ENCODE data around the gene TPP1. TPM values are rescaled to one million over a fixed set of nuclear protein-coding genes. Genes with fewer than 3 reads are reported as not detected.

TPP1 gene
- total and polyA plus RNA-seq, 9 of the 15 experiments (the other 6 are each of a cell fraction or from before 2014, with no cell fraction given) = 7.5 to 75.8 (median 15.7) TPM

DNA sequence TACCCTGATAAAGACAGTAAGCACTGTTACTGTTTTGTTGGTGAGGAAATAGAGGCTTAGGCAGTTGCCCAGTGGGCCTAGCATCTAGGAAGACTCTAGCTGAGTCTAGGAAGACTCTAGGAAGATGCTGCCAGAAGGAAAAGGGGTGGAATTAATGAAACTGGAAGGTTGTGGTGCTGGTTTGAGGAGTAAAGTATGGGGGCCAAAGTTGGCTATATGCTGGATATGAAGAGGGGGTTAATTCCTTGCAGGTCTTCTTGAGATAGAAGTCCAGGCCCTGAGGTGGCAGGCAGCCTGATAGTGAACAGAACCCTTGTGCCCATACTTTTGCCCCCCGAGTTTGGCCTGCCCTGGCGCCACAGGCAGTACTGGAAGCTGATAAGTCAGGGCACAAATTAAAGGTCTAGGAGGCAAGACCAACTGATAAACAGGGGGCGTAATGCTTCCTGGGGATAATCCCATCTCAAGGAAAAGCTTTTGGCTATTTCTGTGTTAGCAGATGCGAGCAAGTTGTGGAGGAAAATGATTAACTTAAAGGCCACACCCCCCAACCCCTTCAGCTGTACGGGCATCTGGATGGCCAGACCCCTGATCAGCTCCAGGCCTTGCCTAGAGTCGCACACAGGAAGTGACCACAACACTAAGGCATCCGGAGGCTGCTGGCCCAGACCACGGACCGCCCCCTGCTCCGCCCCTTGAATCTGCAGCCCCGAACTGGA, 12.6 kb downstream of the TPP1 start (continued):
- TF ChIP-seq, protein P1, sequence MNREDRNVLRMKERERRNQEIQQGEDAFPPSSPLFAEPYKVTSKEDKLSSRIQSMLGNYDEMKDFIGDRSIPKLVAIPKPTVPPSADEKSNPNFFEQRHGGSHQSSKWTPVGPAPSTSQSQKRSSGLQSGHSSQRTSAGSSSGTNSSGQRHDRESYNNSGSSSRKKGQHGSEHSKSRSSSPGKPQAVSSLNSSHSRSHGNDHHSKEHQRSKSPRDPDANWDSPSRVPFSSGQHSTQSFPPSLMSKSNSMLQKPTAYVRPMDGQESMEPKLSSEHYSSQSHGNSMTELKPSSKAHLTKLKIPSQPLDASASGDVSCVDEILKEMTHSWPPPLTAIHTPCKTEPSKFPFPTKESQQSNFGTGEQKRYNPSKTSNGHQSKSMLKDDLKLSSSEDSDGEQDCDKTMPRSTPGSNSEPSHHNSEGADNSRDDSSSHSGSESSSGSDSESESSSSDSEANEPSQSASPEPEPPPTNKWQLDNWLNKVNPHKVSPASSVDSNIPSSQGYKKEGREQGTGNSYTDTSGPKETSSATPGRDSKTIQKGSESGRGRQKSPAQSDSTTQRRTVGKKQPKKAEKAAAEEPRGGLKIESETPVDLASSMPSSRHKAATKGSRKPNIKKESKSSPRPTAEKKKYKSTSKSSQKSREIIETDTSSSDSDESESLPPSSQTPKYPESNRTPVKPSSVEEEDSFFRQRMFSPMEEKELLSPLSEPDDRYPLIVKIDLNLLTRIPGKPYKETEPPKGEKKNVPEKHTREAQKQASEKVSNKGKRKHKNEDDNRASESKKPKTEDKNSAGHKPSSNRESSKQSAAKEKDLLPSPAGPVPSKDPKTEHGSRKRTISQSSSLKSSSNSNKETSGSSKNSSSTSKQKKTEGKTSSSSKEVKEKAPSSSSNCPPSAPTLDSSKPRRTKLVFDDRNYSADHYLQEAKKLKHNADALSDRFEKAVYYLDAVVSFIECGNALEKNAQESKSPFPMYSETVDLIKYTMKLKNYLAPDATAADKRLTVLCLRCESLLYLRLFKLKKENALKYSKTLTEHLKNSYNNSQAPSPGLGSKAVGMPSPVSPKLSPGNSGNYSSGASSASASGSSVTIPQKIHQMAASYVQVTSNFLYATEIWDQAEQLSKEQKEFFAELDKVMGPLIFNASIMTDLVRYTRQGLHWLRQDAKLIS (CRISPR knock-in tag; IDR thresholded peaks at IDR 0.05) = no peak
- TF ChIP-seq FOS (IDR thresholded peaks at IDR 0.05; ENCODE audit: extremely low read depth, insufficient read length) = no peak
- TF ChIP-seq ZNF589 (CRISPR knock-in tag; IDR thresholded peaks at IDR 0.05; ENCODE audit: low read depth) = peak; percentile 77; the same call in 1 of the 2 replicates
- 0 out of 4 replicates have a peak, but pooled peaks of 1 of the 2 experiments have one; percentile 27 for TF ChIP-seq KDM4B (IDR thresholded peaks at IDR 0.05; ENCODE audit: borderline replicate concordance in 2 of 2, low read depth in 1 of 2)
- TF ChIP-seq SMAD2 (IDR thresholded peaks at IDR 0.05; ENCODE audit: low read depth, low read length) = no peak
- TF ChIP-seq, protein P2, sequence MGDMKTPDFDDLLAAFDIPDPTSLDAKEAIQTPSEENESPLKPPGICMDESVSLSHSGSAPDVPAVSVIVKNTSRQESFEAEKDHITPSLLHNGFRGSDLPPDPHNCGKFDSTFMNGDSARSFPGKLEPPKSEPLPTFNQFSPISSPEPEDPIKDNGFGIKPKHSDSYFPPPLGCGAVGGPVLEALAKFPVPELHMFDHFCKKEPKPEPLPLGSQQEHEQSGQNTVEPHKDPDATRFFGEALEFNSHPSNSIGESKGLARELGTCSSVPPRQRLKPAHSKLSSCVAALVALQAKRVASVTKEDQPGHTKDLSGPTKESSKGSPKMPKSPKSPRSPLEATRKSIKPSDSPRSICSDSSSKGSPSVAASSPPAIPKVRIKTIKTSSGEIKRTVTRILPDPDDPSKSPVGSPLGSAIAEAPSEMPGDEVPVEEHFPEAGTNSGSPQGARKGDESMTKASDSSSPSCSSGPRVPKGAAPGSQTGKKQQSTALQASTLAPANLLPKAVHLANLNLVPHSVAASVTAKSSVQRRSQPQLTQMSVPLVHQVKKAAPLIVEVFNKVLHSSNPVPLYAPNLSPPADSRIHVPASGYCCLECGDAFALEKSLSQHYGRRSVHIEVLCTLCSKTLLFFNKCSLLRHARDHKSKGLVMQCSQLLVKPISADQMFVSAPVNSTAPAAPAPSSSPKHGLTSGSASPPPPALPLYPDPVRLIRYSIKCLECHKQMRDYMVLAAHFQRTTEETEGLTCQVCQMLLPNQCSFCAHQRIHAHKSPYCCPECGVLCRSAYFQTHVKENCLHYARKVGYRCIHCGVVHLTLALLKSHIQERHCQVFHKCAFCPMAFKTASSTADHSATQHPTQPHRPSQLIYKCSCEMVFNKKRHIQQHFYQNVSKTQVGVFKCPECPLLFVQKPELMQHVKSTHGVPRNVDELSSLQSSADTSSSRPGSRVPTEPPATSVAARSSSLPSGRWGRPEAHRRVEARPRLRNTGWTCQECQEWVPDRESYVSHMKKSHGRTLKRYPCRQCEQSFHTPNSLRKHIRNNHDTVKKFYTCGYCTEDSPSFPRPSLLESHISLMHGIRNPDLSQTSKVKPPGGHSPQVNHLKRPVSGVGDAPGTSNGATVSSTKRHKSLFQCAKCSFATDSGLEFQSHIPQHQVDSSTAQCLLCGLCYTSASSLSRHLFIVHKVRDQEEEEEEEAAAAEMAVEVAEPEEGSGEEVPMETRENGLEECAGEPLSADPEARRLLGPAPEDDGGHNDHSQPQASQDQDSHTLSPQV (IDR thresholded peaks at IDR 0.05) = peak; percentile 67; the same call in 1 of the 2 replicates
- TF ChIP-seq, protein P3, sequence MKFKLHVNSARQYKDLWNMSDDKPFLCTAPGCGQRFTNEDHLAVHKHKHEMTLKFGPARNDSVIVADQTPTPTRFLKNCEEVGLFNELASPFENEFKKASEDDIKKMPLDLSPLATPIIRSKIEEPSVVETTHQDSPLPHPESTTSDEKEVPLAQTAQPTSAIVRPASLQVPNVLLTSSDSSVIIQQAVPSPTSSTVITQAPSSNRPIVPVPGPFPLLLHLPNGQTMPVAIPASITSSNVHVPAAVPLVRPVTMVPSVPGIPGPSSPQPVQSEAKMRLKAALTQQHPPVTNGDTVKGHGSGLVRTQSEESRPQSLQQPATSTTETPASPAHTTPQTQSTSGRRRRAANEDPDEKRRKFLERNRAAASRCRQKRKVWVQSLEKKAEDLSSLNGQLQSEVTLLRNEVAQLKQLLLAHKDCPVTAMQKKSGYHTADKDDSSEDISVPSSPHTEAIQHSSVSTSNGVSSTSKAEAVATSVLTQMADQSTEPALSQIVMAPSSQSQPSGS (CRISPR knock-in tag; IDR thresholded peaks at IDR 0.05) = no peak
- no peak for TF ChIP-seq ZNF696 (CRISPR knock-in tag; conservative IDR thresholded peaks at IDR 0.05)
- TF ChIP-seq SP1 (CRISPR knock-in tag; IDR thresholded peaks at IDR 0.05) = 0 out of 2 replicates have a peak, but pooled peaks have one; percentile 40
- TF ChIP-seq BRD9 (IDR thresholded peaks at IDR 0.05; ENCODE audit: low read depth, partially characterized antibody) = no peak
- TF ChIP-seq, protein P4, sequence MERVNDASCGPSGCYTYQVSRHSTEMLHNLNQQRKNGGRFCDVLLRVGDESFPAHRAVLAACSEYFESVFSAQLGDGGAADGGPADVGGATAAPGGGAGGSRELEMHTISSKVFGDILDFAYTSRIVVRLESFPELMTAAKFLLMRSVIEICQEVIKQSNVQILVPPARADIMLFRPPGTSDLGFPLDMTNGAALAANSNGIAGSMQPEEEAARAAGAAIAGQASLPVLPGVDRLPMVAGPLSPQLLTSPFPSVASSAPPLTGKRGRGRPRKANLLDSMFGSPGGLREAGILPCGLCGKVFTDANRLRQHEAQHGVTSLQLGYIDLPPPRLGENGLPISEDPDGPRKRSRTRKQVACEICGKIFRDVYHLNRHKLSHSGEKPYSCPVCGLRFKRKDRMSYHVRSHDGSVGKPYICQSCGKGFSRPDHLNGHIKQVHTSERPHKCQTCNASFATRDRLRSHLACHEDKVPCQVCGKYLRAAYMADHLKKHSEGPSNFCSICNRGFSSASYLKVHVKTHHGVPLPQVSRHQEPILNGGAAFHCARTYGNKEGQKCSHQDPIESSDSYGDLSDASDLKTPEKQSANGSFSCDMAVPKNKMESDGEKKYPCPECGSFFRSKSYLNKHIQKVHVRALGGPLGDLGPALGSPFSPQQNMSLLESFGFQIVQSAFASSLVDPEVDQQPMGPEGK (CRISPR knock-in tag; IDR thresholded peaks at IDR 0.05; ENCODE audit: borderline replicate concordance) = no peak
- TF ChIP-seq ZNF253 (CRISPR knock-in tag; conservative IDR thresholded peaks at IDR 0.05) = no peak
- no peak for TF ChIP-seq XRCC3 (IDR thresholded peaks at IDR 0.05)
- no peak for TF ChIP-seq CCAR2 (IDR thresholded peaks at IDR 0.05; ENCODE audit: low read depth, low read length)
- TF ChIP-seq CEBPB (tag; IDR thresholded peaks at IDR 0.05) = no peak
- peak; percentile 89 for TF ChIP-seq GABPA (tag; conservative IDR thresholded peaks at IDR 0.05; ENCODE audit: low read depth)

All from K562 (cell line).